Germinal center (tissue), 1 donor: ENCODE data around the gene C10orf90.
"Not testable (repeated sequence)": the region's sequence is repeated elsewhere in the genome, so short reads cannot be mapped to it uniquely, and the experiment has no call there.

Source experiments
- DNase-seq: peaks from one replicate; pipeline ENCODE4 v3.0.0; 2012; ENCODE audit warnings: mixed read lengths, low spot score

C10orf90 gene

DNA sequence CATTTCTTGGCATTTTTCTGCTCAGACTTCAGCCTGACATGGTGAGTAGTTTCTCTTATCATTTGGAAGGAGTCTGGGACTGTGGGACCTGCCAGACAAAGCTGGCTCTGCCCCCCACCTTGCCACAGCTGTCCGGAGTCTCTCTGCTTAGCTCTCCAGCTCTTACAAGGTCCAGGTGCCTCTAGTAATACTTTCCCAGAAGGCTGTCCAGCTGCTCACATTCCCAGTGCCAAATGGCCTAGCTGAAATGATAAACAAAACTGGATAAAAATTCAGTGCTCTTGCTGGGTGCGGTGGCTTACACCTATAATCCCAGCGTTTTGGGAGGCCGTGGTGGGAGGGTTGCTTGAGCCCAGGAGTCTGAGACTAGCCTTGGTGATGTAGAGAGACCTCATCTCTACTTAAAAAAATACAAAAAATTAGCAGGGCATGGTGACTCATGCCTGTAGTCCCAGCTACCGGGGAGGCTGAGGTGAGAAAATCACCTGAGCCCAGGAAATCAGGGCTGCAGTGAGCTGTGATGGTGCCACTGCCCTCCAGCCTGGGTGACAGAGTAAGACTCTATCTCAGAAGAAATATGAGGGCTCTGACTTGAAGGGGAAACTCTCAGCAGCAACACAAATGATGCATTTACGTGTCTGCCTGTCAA lies 86.8 kb downstream of the C10orf90 start:
- no peak for DNase-seq

DNA sequence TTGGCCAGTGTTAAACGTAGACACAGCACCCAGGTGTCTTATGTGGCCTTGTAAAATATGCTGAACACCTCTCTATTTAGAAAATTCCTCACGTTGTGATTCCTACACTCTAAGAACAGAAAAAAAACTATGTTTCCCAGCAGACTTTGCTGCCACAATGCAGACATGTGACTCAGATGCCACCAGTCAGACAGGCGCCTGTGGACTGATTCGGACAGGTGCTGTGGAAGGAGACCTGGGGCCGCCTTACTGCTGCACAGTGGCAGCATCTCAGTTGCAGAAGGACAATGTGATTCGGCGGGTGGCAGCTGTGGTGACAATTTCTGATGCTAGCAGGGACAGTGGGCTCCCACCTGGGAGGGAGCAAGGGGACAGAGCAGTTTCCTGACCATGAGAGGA lies 88.8 kb downstream of the C10orf90 start:
- no peak for DNase-seq

DNA sequence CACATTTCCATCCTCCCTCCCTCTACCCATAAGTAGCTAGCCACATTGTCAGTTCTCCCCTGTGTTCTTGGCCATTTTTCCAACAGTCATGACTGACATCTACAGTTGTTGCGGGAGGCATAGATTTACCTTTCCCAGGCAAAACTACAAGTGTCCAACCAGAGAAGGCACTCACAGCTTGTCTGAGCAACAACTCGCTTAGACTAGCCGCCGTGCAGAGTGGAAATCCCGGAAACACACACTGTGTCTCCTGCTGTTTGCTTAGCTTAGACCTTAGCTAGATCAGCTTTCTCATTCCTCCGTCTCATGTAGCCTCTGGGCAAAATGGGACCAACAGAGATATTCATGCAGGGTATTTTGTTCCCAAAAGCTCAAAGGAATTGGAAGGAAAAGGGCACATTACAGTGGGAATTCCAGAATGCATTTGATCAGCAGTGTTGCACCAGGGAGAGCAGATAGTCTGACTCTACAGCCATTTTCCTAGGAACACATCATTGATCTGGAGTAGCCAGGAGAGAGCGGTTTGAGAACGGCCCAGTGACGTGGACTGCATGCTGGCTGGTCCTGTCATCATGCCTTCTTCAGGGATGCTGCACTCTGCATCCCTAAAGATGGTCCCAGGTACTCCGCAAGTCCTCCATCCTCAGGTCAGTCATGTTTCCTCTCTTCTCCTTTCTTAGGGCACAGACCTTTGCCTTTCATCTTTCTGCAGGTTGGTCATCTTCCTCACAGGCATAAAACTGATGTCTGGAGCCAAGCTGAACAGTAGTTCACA lies 89.4 kb downstream of the C10orf90 start:
- no peak for DNase-seq

GRCh38 chr10:126576336-126576735 lies 94.2 kb downstream of the C10orf90 start:
- no peak for DNase-seq

DNA sequence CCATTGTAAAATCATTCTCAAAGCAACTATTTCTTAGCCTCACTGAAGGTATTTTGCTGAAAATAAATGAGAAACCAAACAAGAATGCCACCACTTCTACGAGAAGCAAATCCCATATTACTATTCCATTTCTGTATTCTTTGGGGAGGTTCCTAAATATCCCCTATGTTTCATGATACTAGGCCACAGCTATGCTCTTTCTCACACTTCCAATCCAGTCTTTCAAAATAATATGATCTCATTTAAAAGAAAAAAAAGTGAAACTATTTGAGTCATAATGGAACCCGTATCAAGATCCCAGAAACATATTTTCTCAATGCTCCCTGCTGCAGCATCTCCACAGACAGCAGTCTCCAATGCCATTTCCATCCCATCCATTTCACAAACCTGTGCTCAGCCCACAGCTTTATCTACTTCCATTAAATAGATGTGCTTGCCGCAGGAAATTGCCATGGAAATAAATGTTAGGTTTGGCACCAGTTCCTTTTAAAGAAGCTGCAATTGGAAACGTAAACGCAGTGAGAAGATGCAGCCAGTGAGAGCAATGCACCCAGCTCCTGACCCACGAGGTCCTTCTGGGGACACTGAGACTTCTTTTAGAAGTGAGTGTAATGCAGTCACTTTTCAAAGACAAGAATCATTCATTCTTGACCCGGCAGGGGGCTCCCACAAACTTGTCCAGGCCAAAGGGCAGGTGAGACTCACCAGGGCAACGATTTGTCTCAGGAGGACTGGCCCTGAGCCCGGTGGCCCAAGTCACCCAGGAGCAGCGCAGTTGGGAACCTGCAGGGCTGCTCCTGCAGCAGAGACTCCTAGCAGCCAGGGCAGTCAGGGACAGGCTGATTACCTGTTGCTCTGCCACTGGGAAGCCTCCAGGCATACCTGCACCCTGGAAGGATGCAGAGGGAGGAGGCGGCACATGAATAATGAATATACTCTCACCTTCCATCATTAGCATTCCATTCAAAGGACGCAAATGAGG lies 99.6 kb downstream of the C10orf90 start:
- DNase-seq = no peak

GRCh38 chr10:126570245-126570570 lies 100.3 kb downstream of the C10orf90 start:
- no peak for DNase-seq

DNA sequence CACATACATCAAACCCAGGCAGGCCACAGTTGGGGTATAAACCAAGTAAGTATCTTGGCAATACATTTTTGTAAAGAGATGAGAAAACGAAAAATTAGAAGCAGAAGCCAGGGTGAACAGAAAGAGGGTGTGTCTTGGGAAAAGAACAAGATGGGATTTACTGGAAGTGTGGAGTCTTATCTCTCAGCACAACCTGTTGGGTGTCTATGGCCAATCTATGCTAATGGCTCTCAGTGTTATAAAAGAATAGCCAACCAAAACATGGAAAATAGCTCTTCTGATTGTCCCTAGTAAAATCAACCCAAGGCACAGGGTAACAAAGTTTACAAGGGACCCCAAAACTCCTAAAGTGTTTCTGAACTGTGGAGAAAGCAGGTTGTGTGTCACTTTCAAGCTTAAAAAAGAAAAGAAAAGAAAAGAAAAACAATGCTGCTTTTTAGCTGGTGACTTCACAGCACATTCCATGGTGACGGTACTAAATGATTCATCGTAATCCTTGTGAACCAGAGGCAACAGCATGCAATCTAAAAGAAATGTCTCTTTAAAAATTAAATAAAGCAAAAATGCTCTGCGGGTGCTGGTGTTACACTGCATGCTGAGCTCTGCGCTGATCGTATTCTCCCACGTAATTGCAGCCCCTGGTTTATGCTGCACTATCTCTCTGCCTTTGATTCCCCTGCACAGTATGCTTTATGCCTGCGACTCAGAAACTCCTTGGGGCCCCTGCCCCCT lies 100.8 kb downstream of the C10orf90 start:
- no peak for DNase-seq

GRCh38 chr10:126568809-126569385 lies 101.6 kb downstream of the C10orf90 start:
- no peak for DNase-seq

GRCh38 chr10:126565871-126566270 lies 104.6 kb downstream of the C10orf90 start:
- no peak for DNase-seq

GRCh38 chr10:126565441-126565840 lies 105.1 kb downstream of the C10orf90 start:
- no peak for DNase-seq

DNA sequence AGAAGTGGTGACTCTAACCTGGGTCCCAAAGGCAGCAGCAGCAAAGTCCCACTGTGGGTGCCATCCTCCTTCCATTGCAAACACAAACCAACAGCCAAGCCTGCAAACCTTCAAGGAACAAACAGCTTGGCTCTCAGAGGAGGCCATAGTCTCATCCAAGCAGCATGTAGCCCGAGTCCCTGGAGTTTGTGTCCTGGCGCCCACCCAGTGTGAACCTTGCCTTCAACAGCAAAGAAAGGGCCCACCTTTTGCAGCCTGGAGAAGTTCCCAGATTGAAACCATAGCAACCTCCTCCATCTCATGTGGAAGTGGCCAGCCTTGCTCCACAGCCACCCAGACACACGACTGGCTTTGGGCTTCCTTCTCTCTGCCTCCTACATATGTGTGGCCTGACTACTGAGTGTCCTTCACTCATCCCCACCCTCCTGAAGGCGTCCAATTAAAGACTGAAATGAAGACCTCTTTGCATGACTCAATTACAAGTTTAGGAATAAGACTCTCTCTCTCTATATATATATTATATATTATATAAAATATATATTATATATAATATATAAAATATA lies 106.1 kb downstream of the C10orf90 start:
- no peak for DNase-seq

- no peak for DNase-seq
Measured at GRCh38 chr10:126563361-126563760, 107.1 kb downstream of the C10orf90 start.

DNA sequence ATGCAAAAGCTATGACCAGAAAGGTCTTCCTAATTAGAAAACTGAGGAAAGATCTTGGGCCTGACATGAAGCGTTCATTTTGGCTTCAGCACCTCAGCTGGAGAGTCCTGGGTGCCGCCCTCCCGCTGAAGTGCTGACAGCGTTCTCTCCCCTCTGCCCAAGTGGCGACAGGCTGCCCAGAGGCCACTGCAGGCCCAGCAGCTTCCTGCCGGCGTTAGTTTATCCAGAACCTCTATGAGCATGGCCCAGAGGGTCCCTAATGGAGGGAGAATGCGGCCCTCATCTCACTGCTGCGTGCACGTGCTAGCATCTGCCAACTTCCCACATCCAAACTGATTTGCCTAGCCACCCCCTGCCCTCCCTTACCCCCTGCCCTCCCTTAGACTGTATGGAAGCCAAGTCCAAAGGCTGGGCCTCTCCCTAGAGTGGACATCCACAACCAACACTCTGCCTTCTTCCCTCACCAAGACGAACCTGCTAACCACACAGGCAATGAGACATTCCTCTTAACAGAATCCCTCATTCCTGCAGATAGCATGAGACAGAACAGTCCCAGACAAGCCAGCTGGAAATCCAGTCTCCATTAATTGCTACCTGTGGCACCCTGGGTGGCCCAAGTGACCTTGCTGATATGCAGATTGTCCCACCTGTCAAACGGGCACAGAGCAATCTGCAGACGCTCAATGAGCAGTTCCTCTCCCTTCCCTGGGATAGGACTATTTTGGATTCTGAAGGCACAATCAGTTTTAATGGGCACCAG lies 108.4 kb downstream of the C10orf90 start:
- DNase-seq = no peak

GRCh38 chr10:126561294-126561920 lies 109.1 kb downstream of the C10orf90 start:
- DNase-seq = no peak

DNA sequence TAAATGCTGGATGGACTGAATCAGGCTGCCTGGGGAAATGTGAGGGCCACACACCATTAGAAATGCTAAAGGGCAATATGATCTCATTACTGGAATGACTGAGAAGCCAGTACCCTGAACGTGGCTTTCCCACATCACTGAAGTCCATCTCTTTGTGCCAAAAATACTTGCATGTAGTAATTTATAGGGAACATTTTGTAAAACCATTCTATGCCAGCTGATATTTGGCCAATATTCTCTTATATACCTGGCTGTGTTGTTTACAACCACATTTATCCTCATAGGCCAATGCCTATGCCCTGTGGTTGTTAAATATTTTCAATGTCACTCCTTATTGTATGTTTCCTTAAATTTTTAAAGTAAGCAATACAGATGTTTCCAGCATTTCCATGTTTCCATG lies 111.6 kb downstream of the C10orf90 start:
- no peak for DNase-seq

DNA sequence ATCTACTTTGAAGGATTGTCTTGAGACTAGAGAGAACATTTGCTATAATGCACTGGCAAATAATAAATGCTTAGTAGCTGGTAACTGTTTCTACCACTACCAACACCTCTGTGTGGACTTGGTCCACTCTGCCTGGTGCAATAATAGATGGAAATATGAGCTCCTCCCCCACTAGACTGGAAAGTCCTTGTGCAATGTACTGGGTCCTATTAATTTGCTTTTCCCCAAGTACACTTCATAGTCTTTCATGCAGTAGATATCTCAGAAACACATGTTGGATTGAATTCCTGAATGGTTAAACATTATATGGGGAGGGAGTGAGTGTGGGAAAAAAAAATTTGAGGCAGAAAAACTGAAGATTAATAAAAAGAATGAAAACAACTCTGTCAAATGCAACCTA lies 119.3 kb downstream of the C10orf90 start:
- DNase-seq = no peak

GRCh38 chr10:126550586-126550985 lies 119.9 kb downstream of the C10orf90 start:
- not testable (repeated sequence) for DNase-seq

GRCh38 chr10:126549344-126549743 lies 121.1 kb downstream of the C10orf90 start:
- no peak for DNase-seq

- DNase-seq = no peak
Measured at GRCh38 chr10:126544565-126544964, 125.9 kb downstream of the C10orf90 start.
